Aorta (tissue), 5 donors: ENCODE data around the gene TGM4. TPM values are rescaled to one million over a fixed set of nuclear protein-coding genes. Genes with fewer than 3 reads are reported as not detected.

Experiments
- ATAC-seq: fragments of 200-7000 bp; cut with Tn5 transposase; one replicate; pipeline ENCODE4 v1.9.1; 2022; ENCODE audit warnings: moderate library complexity; ENCODE audit not compliant: low FRiP score
- DNase-seq, 2 donors: peaks; one replicate each; pipeline ENCODE4 v3.0.0-alpha.2; 2020
- H3K27ac ChIP-seq, 2 donors: one replicate each; pipeline ENCODE4 v1.5.1; 2013; ENCODE audit warnings: low read length in 2 of 2, mild to moderate bottlenecking in 2 of 2, moderate library complexity in 2 of 2, control low read depth in 1 of 2, inconsistent platforms in 1 of 2, low read depth in 1 of 2
- H3K27me3 ChIP-seq, 2 donors: one replicate each; pipeline ENCODE4 v1.6.1; 2013; ENCODE audit warnings: control low read depth in 1 of 2, low read length in 1 of 2, mild to moderate bottlenecking in 1 of 2, moderate library complexity in 1 of 2; ENCODE audit not compliant: insufficient read depth in 2 of 2, control insufficient read depth in 1 of 2
- H3K36me3 ChIP-seq, 2 donors: one replicate each; pipeline ENCODE4 v1.6.1; 2013; ENCODE audit warnings: control low read depth in 1 of 2, low read length in 1 of 2, mild to moderate bottlenecking in 1 of 2; ENCODE audit not compliant: insufficient read depth in 2 of 2, control insufficient read depth in 1 of 2
- H3K4me1 ChIP-seq, 2 donors: one replicate each; pipeline ENCODE4 v1.6.1; 2013; ENCODE audit warnings: low read length in 2 of 2, control low read depth in 1 of 2, mild to moderate bottlenecking in 1 of 2, moderate library complexity in 1 of 2; ENCODE audit not compliant: insufficient read depth in 2 of 2, control insufficient read depth in 1 of 2
- H3K4me3 ChIP-seq, 2 donors: one replicate each; pipeline ENCODE4 v1.5.1; 2013; ENCODE audit warnings: low read length in 2 of 2, control low read depth in 1 of 2, mild to moderate bottlenecking in 1 of 2
- H3K9me3 ChIP-seq: one replicate; pipeline ENCODE4 v1.6.1; 2013; ENCODE audit warnings: mild to moderate bottlenecking, low read length; ENCODE audit not compliant: control insufficient read depth
- WGBS, 2 donors: extraction: QIAGEN DNeasy Blood & Tissue Kit; methylation state at CpG; one replicate each; pipeline ENCODE4 v1.1.7; 2013; 5-methylcytosine and 5-hydroxymethylcytosine counted together
- intact Hi-C, 2 donors: fragments of 100-400 bp; cut with DNase I; formaldehyde crosslinking; loops; one replicate each; pipeline versions ENCODE4 v1.14.2 to v1.15.0; 2022
- long read RNA-seq, 2 donors: library from polyadenylated mRNA; unstranded; transcript quantifications; one replicate each; pipeline ENCODE4 v2.0.0, GENCODE V29; 2020 to 2021
- polyA plus RNA-seq, 2 donors: library from polyadenylated mRNA; stranded (reverse); fragments of 200-250 nt; gene quantifications; one replicate each; pipeline ENCODE4 v1.2.3, GENCODE V29; 2013
- total RNA-seq, 2 donors: library from RNA; stranded (reverse); fragmentation: NEBNext Ultra II Directional; extraction: Animal tissue kit (Norgen Biotek cat#: 25700); gene quantifications; one replicate each; pipeline ENCODE4 v1.2.1, GENCODE V29; 2021
- donor health status: healthy with polysubstance abuse.
- donor health status: Bipolar disorder and iron deficiency.
- donor health status: DM: no; HTN: no; CAD: no.
- donor health status: DM: no; HTN: no; CAD: no.
- donor health status: DM: yes; HTN: yes; CAD: no.

The TGM4 gene
- not detected for total RNA-seq
- not detected for polyA plus RNA-seq
- long read RNA-seq, donor 1 = 0 reads
- long read RNA-seq, donor 2 = 0 reads

DNA sequence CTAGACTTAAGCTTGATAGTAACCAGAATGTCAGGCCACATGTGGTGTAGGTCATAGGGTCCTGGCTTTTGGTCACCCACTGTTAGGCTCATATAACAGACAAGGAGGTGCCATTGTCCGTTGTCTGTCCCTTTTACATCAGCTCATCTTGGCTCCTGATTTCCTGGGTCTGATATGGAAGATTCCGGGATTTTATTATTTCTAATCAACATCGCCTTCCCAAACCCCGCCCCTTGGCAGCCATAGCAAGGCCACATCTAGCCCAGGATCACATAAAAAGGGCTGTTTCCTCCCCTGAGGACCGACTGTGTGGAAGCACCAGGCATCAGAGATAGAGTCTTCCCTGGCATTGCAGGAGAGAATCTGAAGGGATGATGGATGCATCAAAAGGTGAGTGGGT lies at the start of gene TGM4:
TGM4 (plus strand) TSS at position 301 of the 400 bp plus-strand sequence; CDS start at position 372, 71 bp downstream.
- no peaks in the 10 kb centered on the region for H3K36me3 ChIP-seq
- DNase-seq (no peak), ATAC-seq (no peak)
- no peaks in the 10 kb centered on the region for H3K4me1 ChIP-seq
- WGBS, 2 donors = 85 to 86% methylated on average over 5 of the region's 5 CpGs
- no peak within 1 kb of the TSS for H3K4me3 ChIP-seq
- no peak within 1 kb of the TSS for H3K27ac ChIP-seq
- no peaks in the 10 kb centered on the region for H3K9me3 ChIP-seq
- intact Hi-C loops = no loop called here
- H3K27me3 ChIP-seq = no peaks in the 10 kb centered on the region

GRCh38 chr3:44825264-44825925 lies 49.0 kb upstream of the TGM4 start:
- WGBS, 2 donors = 69% methylated on average over 2 of the region's 2 CpGs
- intact Hi-C loops = no loop called here
- no peak for DNase-seq

DNA sequence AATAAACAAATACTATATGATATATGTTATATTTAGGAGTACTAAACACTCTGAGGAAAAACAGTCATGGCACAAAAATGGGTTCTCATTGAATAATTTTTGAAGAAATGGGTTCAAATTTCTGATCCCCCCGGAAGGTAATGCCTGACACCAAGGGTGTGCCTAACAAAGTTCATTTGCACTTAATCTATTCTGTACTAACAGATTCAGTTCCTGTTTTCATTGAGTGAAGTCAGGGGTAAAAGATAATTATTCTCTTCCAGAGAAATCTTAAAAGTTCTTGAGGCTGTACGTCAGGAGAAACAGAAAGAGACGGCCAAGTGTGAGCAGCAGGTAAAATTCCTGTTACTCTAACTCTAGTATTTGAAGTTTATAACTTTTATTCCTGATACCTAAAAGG lies 47.2 kb upstream of the TGM4 start:
- H3K27me3 ChIP-seq = no peaks in the 10 kb centered on the region
- ATAC-seq = no peak
- H3K36me3 ChIP-seq = no peaks in the 10 kb centered on the region
- no peaks in the 10 kb centered on the region for H3K9me3 ChIP-seq
- DNase-seq = no peak
- WGBS, 2 donors = 86 to 96% methylated on average over 3 of the region's 3 CpGs
- no peaks in the 10 kb centered on the region for H3K4me1 ChIP-seq
- H3K4me3 ChIP-seq = no peak overlapping the region
- intact Hi-C loops = no loop called here
- H3K27ac ChIP-seq = no peak overlapping the region

More at GRCh38 chr3:44825264-44825925, 49.0 kb upstream of the TGM4 start:
- Histone ChIP-seq H3K4me1 (no peaks in the 10 kb centered on the region), H3K4me3 (no peak overlapping the region), H3K9me3 (no peaks in the 10 kb centered on the region), H3K27me3 (no peaks in the 10 kb centered on the region), H3K36me3 (no peaks in the 10 kb centered on the region), H3K27ac (no peak overlapping the region)
- ATAC-seq = no peak

DNA sequence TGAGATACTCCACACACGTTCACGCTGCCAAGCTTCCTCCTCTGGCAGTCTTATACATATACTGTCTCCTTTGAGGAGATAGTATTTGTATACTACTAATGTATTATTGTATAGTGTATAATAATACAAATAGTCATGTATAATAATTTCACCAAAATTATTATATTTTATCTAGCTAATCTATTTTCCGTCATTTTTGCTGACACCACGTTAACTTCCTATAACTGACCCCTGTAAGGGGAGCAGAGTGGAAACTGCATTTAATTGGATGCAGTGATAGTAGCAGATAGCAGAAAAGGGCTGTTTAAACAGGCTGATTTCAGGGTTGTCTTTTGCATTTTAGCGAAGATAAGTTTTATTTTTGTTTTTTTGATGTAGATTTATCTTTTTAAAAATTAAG lies 43.2 kb upstream of the TGM4 start:
- Histone ChIP-seq H3K4me1 (no peaks in the 10 kb centered on the region), H3K4me3 (no peak overlapping the region), H3K27me3 (no peaks in the 10 kb centered on the region), H3K36me3 (no peaks in the 10 kb centered on the region), H3K9me3 (no peaks in the 10 kb centered on the region), H3K27ac (no peak overlapping the region)
- intact Hi-C loops = no loop called here
- ATAC-seq (no peak), DNase-seq (no peak)
- WGBS, 2 donors = 89 to 93% methylated on average over 5 of the region's 5 CpGs

- no peaks in the 10 kb centered on the region for H3K4me1 ChIP-seq
- H3K27ac ChIP-seq = no peak overlapping the region
- 95 to 96% methylated on average over 1 of the region's 1 CpG for WGBS, 2 donors
- H3K9me3 ChIP-seq = no peaks in the 10 kb centered on the region
- ATAC-seq (no peak), DNase-seq (no peak)
- H3K27me3 ChIP-seq = no peaks in the 10 kb centered on the region
- intact Hi-C loops = no loop called here
- H3K36me3 ChIP-seq = no peaks in the 10 kb centered on the region
- H3K4me3 ChIP-seq = no peak overlapping the region
Observed at GRCh38 chr3:44832032-44832431, 42.4 kb upstream of the TGM4 start.

- no peaks in the 10 kb centered on the region for H3K4me1 ChIP-seq
- 78 to 100% methylated on average over 2 of the region's 2 CpGs for WGBS, 2 donors
- intact Hi-C loops = no loop called here
- no peak for DNase-seq
- no peaks in the 10 kb centered on the region for H3K27me3 ChIP-seq
- no peak for ATAC-seq
- no peaks in the 10 kb centered on the region for H3K9me3 ChIP-seq
- no peak overlapping the region for H3K27ac ChIP-seq
- no peaks in the 10 kb centered on the region for H3K36me3 ChIP-seq
- no peak overlapping the region for H3K4me3 ChIP-seq
Observed at GRCh38 chr3:44832965-44833364, 41.4 kb upstream of the TGM4 start.

DNA sequence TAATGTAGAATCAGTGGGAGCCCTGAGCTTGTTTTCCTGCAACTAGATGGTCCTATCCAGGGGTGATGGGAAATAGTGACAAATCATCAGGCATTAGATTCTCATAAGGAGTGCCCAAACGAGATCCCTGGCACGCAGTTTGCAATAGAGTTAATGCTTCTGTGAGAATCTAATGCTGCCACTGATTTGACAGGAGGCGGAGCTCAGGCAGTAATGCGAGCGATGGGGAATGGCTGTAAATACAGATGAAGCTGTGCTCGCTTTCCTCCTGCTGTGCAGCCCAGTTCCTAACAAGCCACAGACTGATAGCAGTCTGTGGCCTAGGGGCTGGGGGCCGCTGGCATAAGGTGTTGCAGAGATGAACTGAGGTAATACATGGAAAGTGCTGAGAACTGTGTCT lies 41.0 kb upstream of the TGM4 start:
- intact Hi-C loops = no loop called here
- no peaks in the 10 kb centered on the region for H3K27me3 ChIP-seq
- no peak for DNase-seq
- ATAC-seq = no peak
- H3K9me3 ChIP-seq = no peaks in the 10 kb centered on the region
- no peak overlapping the region for H3K4me3 ChIP-seq
- no peak overlapping the region for H3K27ac ChIP-seq
- no peaks in the 10 kb centered on the region for H3K36me3 ChIP-seq
- WGBS, 2 donors = 87 to 90% methylated on average over 7 of the region's 7 CpGs
- no peaks in the 10 kb centered on the region for H3K4me1 ChIP-seq

- no peaks in the 10 kb centered on the region for H3K36me3 ChIP-seq
- no peaks in the 10 kb centered on the region for H3K9me3 ChIP-seq
- ATAC-seq (no peak), DNase-seq (no peak)
- intact Hi-C loops = no loop called here
- H3K27me3 ChIP-seq = no peaks in the 10 kb centered on the region
- no peaks in the 10 kb centered on the region for H3K4me1 ChIP-seq
- H3K4me3 ChIP-seq = no peak overlapping the region
- 95 to 96% methylated on average over 3 of the region's 3 CpGs for WGBS, 2 donors
- no peak overlapping the region for H3K27ac ChIP-seq
Observed at GRCh38 chr3:44835684-44836083, 38.7 kb upstream of the TGM4 start.

DNA sequence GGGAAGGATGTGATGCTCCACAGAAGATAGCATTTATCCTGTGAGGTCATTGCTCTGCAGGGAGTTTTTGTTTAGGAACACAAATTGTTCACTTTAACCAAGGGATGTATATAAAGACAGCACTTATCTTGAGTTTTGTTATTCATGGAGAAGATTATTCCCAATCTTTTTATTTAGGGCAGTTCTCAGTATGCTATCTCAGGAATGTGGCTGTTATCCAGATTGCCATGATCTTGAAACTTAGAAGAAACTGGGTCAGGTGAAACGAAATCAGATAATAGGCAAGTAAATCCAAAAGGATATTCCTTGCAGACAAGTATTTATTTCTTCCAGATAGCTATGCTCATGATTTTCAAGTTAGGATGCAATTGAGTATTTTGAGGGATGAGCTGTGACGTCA lies 32.0 kb upstream of the TGM4 start:
- H3K9me3 ChIP-seq = no peaks in the 10 kb centered on the region
- no peak overlapping the region for H3K27ac ChIP-seq
- ATAC-seq (no peak), DNase-seq (no peak)
- WGBS, 2 donors = 72 to 76% methylated on average over 2 of the region's 2 CpGs
- intact Hi-C loops = no loop called here
- H3K36me3 ChIP-seq = no peaks in the 10 kb centered on the region
- peaks cover 2 to 3% of the 10 kb centered on the region in 2 donors for H3K4me1 ChIP-seq
- H3K27me3 ChIP-seq = no peaks in the 10 kb centered on the region
- H3K4me3 ChIP-seq = no peak overlapping the region
